ENCODE results near the gene KRTAP23-1. TPM values are rescaled to one million over a fixed set of nuclear protein-coding genes. Genes with fewer than 3 reads are reported as not detected.

KRTAP23-1 gene
- total and polyA plus RNA-seq, 2 donors (not counting 1 experiment from before 2014, with no cell fraction given), result not detected

DNA sequence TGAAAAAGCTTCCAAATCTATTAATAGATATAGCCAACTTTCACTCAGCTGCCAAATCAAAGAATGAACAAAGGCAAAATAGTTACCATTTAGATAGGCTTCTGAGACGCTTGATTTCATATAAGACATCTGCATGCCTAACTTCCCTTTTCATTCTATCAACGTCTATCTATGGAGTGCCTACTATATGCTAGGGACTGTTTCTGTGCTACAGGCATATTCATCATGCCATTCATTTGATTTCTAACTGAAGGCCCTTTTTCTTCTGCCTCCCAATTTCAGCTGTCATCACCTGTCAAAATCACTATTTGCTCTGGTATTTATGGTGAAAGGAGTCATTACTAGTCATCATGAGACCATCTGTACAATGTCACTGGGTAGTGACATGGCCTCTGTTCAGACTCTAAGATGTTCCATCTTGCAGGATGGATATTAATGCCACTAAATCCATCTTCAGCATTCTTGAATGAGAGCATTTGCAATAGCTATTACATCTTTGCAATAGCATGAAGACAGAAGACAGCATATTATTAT, 43.2 kb upstream of the KRTAP23-1 start:
- ChIA-PET POLR2A (no interaction called here), CTCF (no interaction called here)
- Histone ChIP-seq H3K4me2 (replicated peaks; ENCODE audit: low read depth, low read length, poor library complexity, severe bottlenecking) (no peak overlapping the region), H3K9me3 (ENCODE audit: control extremely low read depth in 1 of 3, control insufficient read depth in 2 of 3, insufficient read depth in 1 of 3, low read length in 2 of 3) (peaks cover 0 to 11% (median 2%) of the 10 kb centered on the region in 3 donors), H3K4me1 (ENCODE audit: control insufficient read depth in 2 of 2, insufficient read depth in 2 of 2, low read length in 2 of 2) (no peaks in the 10 kb centered on the region), H3K4me3 (ENCODE audit: control extremely low read depth in 1 of 5, extremely low read depth in 1 of 5, insufficient read depth in 1 of 5, low read depth in 2 of 5, low read length in 4 of 5) (no peak overlapping the region), H3K79me2 (ENCODE audit: control insufficient read depth, insufficient read depth, low read length) (no peaks in the 10 kb centered on the region), H3K36me3 (replicated peaks in 1 of 2; ENCODE audit: control extremely low read depth in 1 of 2, control insufficient read depth in 1 of 2, extremely low read depth in 1 of 2, insufficient read depth in 2 of 2, low read length in 1 of 2) (no peaks in the 10 kb centered on the region), H3K27ac (ENCODE audit: low read length in 2 of 2) (no peak overlapping the region), H3K27me3 (replicated peaks in 1 of 4; ENCODE audit: control extremely low read depth in 1 of 4, control insufficient read depth in 3 of 4, insufficient read depth in 4 of 4, low read length in 3 of 4) (no peaks in the 10 kb centered on the region), H2AFZ (ENCODE audit: insufficient read depth, low read depth, low read length, poor library complexity, severe bottlenecking) (no peak overlapping the region), H3K9ac (ENCODE audit: low read length) (no peak overlapping the region), H4K20me1 (ENCODE audit: control insufficient read depth, insufficient read depth, low read length, poor library complexity, severe bottlenecking) (no peaks in the 10 kb centered on the region)
- ATAC-seq (ENCODE audit: low read depth) (no peak), DNase-seq (no peak)
- Mint-ChIP-seq H3K4me3 (no peak overlapping the region), H3K9me3 (ENCODE audit: insufficient read depth) (peaks cover 4% of the 10 kb centered on the region), H3K4me1 (no peaks in the 10 kb centered on the region), H3K27ac (no peak overlapping the region), H3K27me3 (no peaks in the 10 kb centered on the region)
- TF ChIP-seq, protein P1, sequence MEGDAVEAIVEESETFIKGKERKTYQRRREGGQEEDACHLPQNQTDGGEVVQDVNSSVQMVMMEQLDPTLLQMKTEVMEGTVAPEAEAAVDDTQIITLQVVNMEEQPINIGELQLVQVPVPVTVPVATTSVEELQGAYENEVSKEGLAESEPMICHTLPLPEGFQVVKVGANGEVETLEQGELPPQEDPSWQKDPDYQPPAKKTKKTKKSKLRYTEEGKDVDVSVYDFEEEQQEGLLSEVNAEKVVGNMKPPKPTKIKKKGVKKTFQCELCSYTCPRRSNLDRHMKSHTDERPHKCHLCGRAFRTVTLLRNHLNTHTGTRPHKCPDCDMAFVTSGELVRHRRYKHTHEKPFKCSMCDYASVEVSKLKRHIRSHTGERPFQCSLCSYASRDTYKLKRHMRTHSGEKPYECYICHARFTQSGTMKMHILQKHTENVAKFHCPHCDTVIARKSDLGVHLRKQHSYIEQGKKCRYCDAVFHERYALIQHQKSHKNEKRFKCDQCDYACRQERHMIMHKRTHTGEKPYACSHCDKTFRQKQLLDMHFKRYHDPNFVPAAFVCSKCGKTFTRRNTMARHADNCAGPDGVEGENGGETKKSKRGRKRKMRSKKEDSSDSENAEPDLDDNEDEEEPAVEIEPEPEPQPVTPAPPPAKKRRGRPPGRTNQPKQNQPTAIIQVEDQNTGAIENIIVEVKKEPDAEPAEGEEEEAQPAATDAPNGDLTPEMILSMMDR (IDR thresholded peaks at IDR 0.05), result no peak
- no peak for TF ChIP-seq EZH2 (IDR thresholded peaks at IDR 0.05; ENCODE audit: borderline replicate concordance, insufficient read depth, low read depth, low read length, poor library complexity, severe bottlenecking)
- WGBS (ENCODE audit: insufficient coverage), result 67% methylated on average over 1 of the region's 2 CpGs
- intact Hi-C loops (cut with micrococcal nuclease), result no loop called here

DNA sequence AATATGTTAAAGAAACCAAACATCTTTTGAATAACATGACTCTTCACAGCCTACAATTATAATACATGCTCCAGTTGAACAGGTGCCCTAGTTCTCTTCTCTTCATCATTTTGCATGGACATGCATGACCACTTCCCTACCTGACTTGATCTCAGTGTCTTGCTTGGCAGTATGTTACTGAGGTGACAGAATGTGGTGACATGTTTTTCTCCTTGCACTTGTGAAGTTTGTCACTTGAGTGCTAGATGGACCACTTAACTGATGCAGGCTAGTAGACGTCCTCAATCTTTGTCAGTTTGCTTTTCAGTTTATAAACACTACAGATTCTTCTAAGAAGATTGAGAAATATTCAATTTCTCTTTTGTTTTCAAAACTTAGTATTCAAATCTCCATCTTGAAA, 33.8 kb upstream of the KRTAP23-1 start:
- ChIA-PET POLR2A (no interaction called here), CTCF (no interaction called here)
- Histone ChIP-seq H3K27ac (ENCODE audit: low read length in 2 of 2) (no peak overlapping the region), H3K4me3 (ENCODE audit: control extremely low read depth in 1 of 5, extremely low read depth in 1 of 5, insufficient read depth in 1 of 5, low read depth in 2 of 5, low read length in 4 of 5) (no peak overlapping the region), H3K27me3 (replicated peaks in 1 of 4; ENCODE audit: control extremely low read depth in 1 of 4, control insufficient read depth in 3 of 4, insufficient read depth in 4 of 4, low read length in 3 of 4) (no peaks in the 10 kb centered on the region), H3K9me3 (ENCODE audit: control extremely low read depth in 1 of 3, control insufficient read depth in 2 of 3, insufficient read depth in 1 of 3, low read length in 2 of 3) (no peaks in the 10 kb centered on the region), H3K79me2 (ENCODE audit: control insufficient read depth, insufficient read depth, low read length) (no peaks in the 10 kb centered on the region), H3K4me1 (ENCODE audit: control insufficient read depth in 2 of 2, insufficient read depth in 2 of 2, low read length in 2 of 2) (no peaks in the 10 kb centered on the region), H3K36me3 (replicated peaks in 1 of 2; ENCODE audit: control extremely low read depth in 1 of 2, control insufficient read depth in 1 of 2, extremely low read depth in 1 of 2, insufficient read depth in 2 of 2, low read length in 1 of 2) (no peaks in the 10 kb centered on the region), H2AFZ (ENCODE audit: insufficient read depth, low read depth, low read length, poor library complexity, severe bottlenecking) (no peak overlapping the region), H3K4me2 (replicated peaks; ENCODE audit: low read depth, low read length, poor library complexity, severe bottlenecking) (no peak overlapping the region), H3K9ac (ENCODE audit: low read length) (no peak overlapping the region), H4K20me1 (ENCODE audit: control insufficient read depth, insufficient read depth, low read length, poor library complexity, severe bottlenecking) (no peaks in the 10 kb centered on the region)
- Mint-ChIP-seq H3K4me1 (no peaks in the 10 kb centered on the region), H3K27me3 (no peaks in the 10 kb centered on the region), H3K27ac (no peak overlapping the region), H3K4me3 (no peak overlapping the region), H3K9me3 (ENCODE audit: insufficient read depth) (no peaks in the 10 kb centered on the region)
- ATAC-seq (ENCODE audit: low read depth) (no peak), DNase-seq (no peak)
- intact Hi-C loops (cut with micrococcal nuclease), result no loop called here
- WGBS (ENCODE audit: insufficient coverage), result no CpG with 5 or more reads among the region's 1 CpG
- TF ChIP-seq, protein P1 (IDR thresholded peaks at IDR 0.05), result no peak
- TF ChIP-seq EZH2 (IDR thresholded peaks at IDR 0.05; ENCODE audit: borderline replicate concordance, insufficient read depth, low read depth, low read length, poor library complexity, severe bottlenecking), result no peak

Measured in B cell (primary cell).